NCI-H748 treated with DMSO at 0.1 percent for 48 hours (cell line): Measurements from ENCODE around the gene OTOR.

Source experiments
- DNase-seq: peaks from one replicate; lab custom pipeline; 2025; lab: John Stamatoyannopoulos, UW

Gene OTOR

GRCh38 chr20:16748308-16748900 lies at the start of gene OTOR:
Gene OTOR, plus strand, starts transcription at chr20:16748358. Its CDS starts 44 bp downstream, at chr20:16748402.
- DNase-seq, result no peak

GRCh38 chr20:16699293-16699692 lies 48.9 kb upstream of the OTOR start:
- DNase-seq, result no peak

GRCh38 chr20:16701296-16701695 lies 46.9 kb upstream of the OTOR start:
- DNase-seq, result no peak

GRCh38 chr20:16703570-16703969 lies 44.6 kb upstream of the OTOR start:
- DNase-seq, result no peak

- no peak for DNase-seq
These were observed 40.5 kb upstream of the OTOR start for GRCh38 chr20:16707674-16708073.

- no peak for DNase-seq
These were observed 39.6 kb upstream of the OTOR start for GRCh38 chr20:16708602-16709001.

- no peak for DNase-seq
These were observed 39.1 kb upstream of the OTOR start for GRCh38 chr20:16709017-16709416.

GRCh38 chr20:16710781-16711180 lies 37.4 kb upstream of the OTOR start:
- DNase-seq, result no peak

- DNase-seq, result no peak
These were observed 36.4 kb upstream of the OTOR start for GRCh38 chr20:16711661-16712258.

GRCh38 chr20:16712511-16712947 lies 35.6 kb upstream of the OTOR start:
- no peak for DNase-seq

GRCh38 chr20:16713066-16713465 lies 35.1 kb upstream of the OTOR start:
- no peak for DNase-seq

GRCh38 chr20:16714242-16714641 lies 33.9 kb upstream of the OTOR start:
- no peak for DNase-seq

GRCh38 chr20:16714751-16715150 lies 33.4 kb upstream of the OTOR start:
- no peak for DNase-seq

- DNase-seq, result no peak
These were observed 28.7 kb upstream of the OTOR start for GRCh38 chr20:16719421-16719820.

GRCh38 chr20:16729080-16729479 lies 19.1 kb upstream of the OTOR start:
- DNase-seq, result no peak

- peak; percentile 97 for DNase-seq
These were observed 18.3 kb upstream of the OTOR start, which contains the start of gene SNRPB2 for GRCh38 chr20:16729565-16730460. Gene SNRPB2, plus strand, starts transcription at chr20:16730026. Its CDS starts 1,677 bp downstream, at chr20:16731703.

- DNase-seq, result no peak
These were observed 15.5 kb upstream of the OTOR start for GRCh38 chr20:16732506-16733152.

- no peak for DNase-seq
These were observed 7.6 kb upstream of the OTOR start for GRCh38 chr20:16740365-16741072.

GRCh38 chr20:16744178-16744807 lies 3.9 kb upstream of the OTOR start:
- no peak for DNase-seq

GRCh38 chr20:16745204-16745603 lies 3.0 kb upstream of the OTOR start:
- DNase-seq, result no peak

GRCh38 chr20:16747291-16747811 lies 807 bp upstream of the OTOR start:
- no peak for DNase-seq
